ENCODE measurements around the gene LRRC32.

LRRC32 gene

GRCh38 chr11:76668362-76669155 lies 2.0 kb downstream of the LRRC32 start:
- no peak for DNase-seq (ENCODE audit: low read depth in 2 of 2)
- peak overlapping the region; percentile 60 to 62 for H3K4me3 ChIP-seq (replicated peaks in 1 of 2; ENCODE audit: low read depth in 2 of 2, low read length in 2 of 2)
- no peak for TF ChIP-seq CTCF (IDR thresholded peaks at IDR 0.05; ENCODE audit: low read depth, low read length)

- DNase-seq (ENCODE audit: low read depth in 2 of 2) = no peak
- no peak for TF ChIP-seq CTCF (IDR thresholded peaks at IDR 0.05; ENCODE audit: low read depth, low read length)
- H3K4me3 ChIP-seq (replicated peaks in 1 of 2; ENCODE audit: low read depth in 2 of 2, low read length in 2 of 2) = peak overlapping the region; percentile 25 to 60
Observed at GRCh38 chr11:76667856-76668255, 2.7 kb downstream of the LRRC32 start.

- DNase-seq (ENCODE audit: low read depth in 2 of 2) = no peak
- H3K4me3 ChIP-seq (replicated peaks in 1 of 2; ENCODE audit: low read depth in 2 of 2, low read length in 2 of 2) = peak overlapping the region; percentile 25 to 60
- no peak for TF ChIP-seq CTCF (IDR thresholded peaks at IDR 0.05; ENCODE audit: low read depth, low read length)
Observed at GRCh38 chr11:76667271-76667818, 3.2 kb downstream of the LRRC32 start.

GRCh38 chr11:76666830-76667229 lies 3.7 kb downstream of the LRRC32 start:
- no peak for TF ChIP-seq CTCF (IDR thresholded peaks at IDR 0.05; ENCODE audit: low read depth, low read length)
- H3K4me3 ChIP-seq (replicated peaks in 1 of 2; ENCODE audit: low read depth in 2 of 2, low read length in 2 of 2) = peak overlapping the region in 1 of 2 donors; percentile 60

GRCh38 chr11:76666408-76666807 lies 4.1 kb downstream of the LRRC32 start:
- peak; percentile 69 for DNase-seq (ENCODE audit: low read depth in 2 of 2)
- no peak for TF ChIP-seq CTCF (IDR thresholded peaks at IDR 0.05; ENCODE audit: low read depth, low read length)
- H3K4me3 ChIP-seq (replicated peaks in 1 of 2; ENCODE audit: low read depth in 2 of 2, low read length in 2 of 2) = peak overlapping the region in 1 of 2 donors; percentile 1

More at GRCh38 chr11:76666830-76667229, 3.7 kb downstream of the LRRC32 start:
- no peak for DNase-seq (ENCODE audit: low read depth in 2 of 2)

GRCh38 chr11:76665921-76666351 lies 4.6 kb downstream of the LRRC32 start:
- DNase-seq (ENCODE audit: low read depth in 2 of 2) = no peak
- H3K4me3 ChIP-seq (replicated peaks in 1 of 2; ENCODE audit: low read depth in 2 of 2, low read length in 2 of 2) = peak overlapping the region in 1 of 2 donors; percentile 1
- TF ChIP-seq CTCF (IDR thresholded peaks at IDR 0.05; ENCODE audit: low read depth, low read length) = no peak

Measured in cardiac fibroblast (primary cell).